IMR-90 (cell line): ENCODE measurements around the gene SLC22A4. TPM values are rescaled to one million over a fixed set of nuclear protein-coding genes. Genes with fewer than 3 reads are reported as not detected.

ENCODE experiments used
- ATAC-seq: fragments of 200-7000 bp; cut with Tn5 transposase; 2 replicates; pipeline ENCODE4 v1.9.1; 2020; ENCODE audit warnings: low read depth, mild to moderate bottlenecking, moderate library complexity
- BruUV-seq: library from RNA; stranded (reverse); fragments of 400-500 nt; replicated peaks from 2 replicates; lab custom pipeline; 2021; lab: Mats Ljungman, UMichigan
- CTCF ChIA-PET: fragments of 300-600 bp; formaldehyde crosslinking; extraction: SDS; loops from one replicate; lab custom pipeline; 2021; ENCODE audit warnings: antibody characterized with exemption; lab: Yijun Ruan, JAX
- POLR2A ChIA-PET: fragments of 300-600 bp; sonication (Branson Sonifier 250); formaldehyde crosslinking; loops from one replicate; lab custom pipeline; 2022; ENCODE audit warnings: antibody characterized with exemption; ENCODE audit not compliant: unreplicated experiment; lab: Charles Lee
- DNase-seq: peaks from one replicate; pipeline ENCODE4 v3.0.0; 2013
- H2AFZ ChIP-seq: replicated peaks from 2 replicates; pipeline ENCODE3; 2013; ENCODE audit warnings: low read length, mild to moderate bottlenecking; ENCODE audit not compliant: poor library complexity
- H2AK5ac ChIP-seq: 2 replicates; pipeline ENCODE4 v1.6.1; 2013; ENCODE audit warnings: low read depth, low read length, inconsistent platforms
- H2AK9ac ChIP-seq: replicated peaks from 2 replicates; pipeline ENCODE3; 2013; ENCODE audit warnings: mild to moderate bottlenecking, low read depth, low read length, moderate library complexity; ENCODE audit not compliant: poor library complexity
- H2BK120ac ChIP-seq: 2 replicates; pipeline ENCODE4 v1.6.1; 2013; ENCODE audit warnings: low read depth, low read length, inconsistent platforms
- H2BK15ac ChIP-seq: 3 replicates; pipeline ENCODE4 v1.6.1; 2013; ENCODE audit warnings: low read depth, low read length, inconsistent platforms
- H2BK20ac ChIP-seq: 2 replicates; pipeline ENCODE4 v1.6.1; 2013; ENCODE audit warnings: low read depth, mild to moderate bottlenecking, inconsistent platforms, low read length, moderate library complexity
- H2BK5ac ChIP-seq: 2 replicates; pipeline ENCODE4 v1.6.1; 2013; ENCODE audit warnings: mild to moderate bottlenecking, low read depth, low read length, inconsistent platforms; ENCODE audit not compliant: poor library complexity, severe bottlenecking
- H3K14ac ChIP-seq: replicated peaks from 2 replicates; pipeline ENCODE4 v1.6.1; 2013; ENCODE audit warnings: low read depth, low read length, inconsistent platforms
- H3K18ac ChIP-seq: 2 replicates; pipeline ENCODE4 v1.6.1; 2013; ENCODE audit warnings: low read depth, low read length, control low read depth
- H3K23ac ChIP-seq: 2 replicates; pipeline ENCODE4 v1.6.1; 2013; ENCODE audit warnings: low read depth, low read length, inconsistent platforms
- H3K27ac ChIP-seq: 2 replicates; pipeline ENCODE4 v1.5.1; 2013; ENCODE audit warnings: mild to moderate bottlenecking, control low read depth, low read length; ENCODE audit not compliant: insufficient read depth
- H3K27me3 ChIP-seq: 2 replicates; pipeline ENCODE4 v1.6.1; 2013; ENCODE audit warnings: low read length; ENCODE audit not compliant: control insufficient read depth, insufficient read depth
- H3K36me3 ChIP-seq: 2 replicates; pipeline ENCODE4 v1.6.1; 2013; ENCODE audit warnings: low read length, mixed read lengths; ENCODE audit not compliant: control insufficient read depth, insufficient read depth
- H3K4ac ChIP-seq: 2 replicates; pipeline ENCODE4 v1.6.1; 2013; ENCODE audit warnings: low read depth, low read length, inconsistent platforms
- H3K4me1 ChIP-seq: 2 replicates; pipeline ENCODE4 v1.6.1; 2013; ENCODE audit warnings: low read length, mixed read lengths; ENCODE audit not compliant: control insufficient read depth, insufficient read depth
- H3K4me2 ChIP-seq: 2 replicates; pipeline ENCODE4 v1.6.1; 2013; ENCODE audit warnings: low read depth, mild to moderate bottlenecking, control low read depth, low read length, moderate library complexity
- H3K4me3 ChIP-seq: 2 replicates; pipeline ENCODE4 v1.5.1; 2013; ENCODE audit warnings: low read depth, mild to moderate bottlenecking, control low read depth, low read length, moderate library complexity; ENCODE audit not compliant: insufficient read depth
- H3K56ac ChIP-seq: 2 replicates; pipeline ENCODE4 v1.6.1; 2013; ENCODE audit warnings: low read length, inconsistent platforms; ENCODE audit not compliant: insufficient read depth; ENCODE audit errors: extremely low read depth
- H3K79me1 ChIP-seq, 2 experiments: 2 replicates each; pipeline ENCODE4 v1.6.1; 2013; ENCODE audit warnings: low read length in 2 of 2, inconsistent platforms in 1 of 2, low read depth in 1 of 2
- H3K9ac ChIP-seq: 2 replicates; pipeline ENCODE4 v1.6.1; 2013; ENCODE audit warnings: low read depth, low read length, control low read depth
- H3K9me1 ChIP-seq: 2 replicates; pipeline ENCODE4 v1.6.1; 2013; ENCODE audit warnings: low read length, inconsistent platforms; ENCODE audit not compliant: insufficient read depth
- H3K9me3 ChIP-seq: 2 replicates; pipeline ENCODE4 v1.6.1; 2013; ENCODE audit warnings: low read length; ENCODE audit not compliant: control insufficient read depth, insufficient read depth
- H4K20me1 ChIP-seq: 2 replicates; pipeline ENCODE4 v1.6.1; 2013; ENCODE audit warnings: low read length, inconsistent platforms; ENCODE audit not compliant: insufficient read depth
- H4K5ac ChIP-seq: 2 replicates; pipeline ENCODE4 v1.6.1; 2013; ENCODE audit warnings: mild to moderate bottlenecking, low read depth, low read length, control low read depth
- H4K8ac ChIP-seq, 2 experiments: 2 replicates each; pipeline ENCODE4 v1.6.1; 2013; ENCODE audit warnings: low read depth in 2 of 2, low read length in 2 of 2, control low read depth in 1 of 2, inconsistent platforms in 1 of 2
- H4K91ac ChIP-seq: 2 replicates; pipeline ENCODE4 v1.6.1; 2013; ENCODE audit warnings: low read depth, low read length, inconsistent platforms; ENCODE audit not compliant: insufficient read depth
- RAD21 ChIP-seq: IDR thresholded peaks from 2 replicates; pipeline ENCODE4 v1.6.1; 2012; ENCODE audit warnings: low read length, improper control_type of control experiment
- WGBS, 2 experiments: methylation state at CpG; one replicate each; pipeline versions ENCODE4 v1.1.5 to v1.1.7; 2013; ENCODE audit warnings: missing lambda C conversion rate in 2 of 2; ENCODE audit not compliant: insufficient read length in 1 of 2; ENCODE audit errors: extremely low coverage in 2 of 2; 5-methylcytosine and 5-hydroxymethylcytosine counted together
- dilution Hi-C: fragments of 300-500 bp; cut with HindIII; formaldehyde crosslinking; loops from one replicate; pipeline ENCODE4 v1.14.3; 2018; ENCODE audit warnings: low sequenced_read_pairs; ENCODE audit not compliant: unreplicated experiment
- in situ Hi-C: fragments of 300-500 bp; cut with MboI; formaldehyde crosslinking; loops from 3 replicates; pipeline ENCODE4 v1.14.3; 2019; ENCODE audit warnings: low sequenced_read_pairs, inconsistent platforms, mixed read lengths
- intact Hi-C: fragments of 100-400 bp; cut with micrococcal nuclease; formaldehyde crosslinking; loops from 2 replicates; pipeline ENCODE4 v1.10.0; 2022
- polyA plus RNA-seq, 3 experiments: library from polyadenylated mRNA; depleted of rRNA; stranded (reverse); fragments of >200 nt; gene quantifications; 2 replicates each; pipeline ENCODE4 v1.2.3, GENCODE V29; 2012; ENCODE audit warnings: low replicate concordance in 1 of 3
- total RNA-seq: library from RNA; depleted of rRNA; stranded (reverse); fragments of >200 nt; gene quantifications from 2 replicates; pipeline ENCODE4 v1.2.3, GENCODE V29; 2012

SLC22A4 gene
- total and polyA plus RNA-seq, 2 of the 4 experiments (the other 2 are of a cell fraction): 2.6 to 3.2 TPM

- no TSS peak for BruUV-seq
- intact Hi-C loops: loop anchor here (5.0 kb wide), 1 partner anchor 216 kb away; no protein-coding TSS in a partner anchor
These were observed 3.2 kb upstream of the SLC22A4 start for GRCh38 chr5:132291026-132291425.

More at GRCh38 chr5:132291026-132291425, 3.2 kb upstream of the SLC22A4 start:
- Histone ChIP-seq H2BK120ac (no peak overlapping the region), H3K9ac (no peak overlapping the region), H3K36me3 (no peaks in the 10 kb centered on the region), H2AK5ac (no peak overlapping the region), H3K79me1 (peaks cover 8 to 24% of the 10 kb centered on the region in 2 experiments; a peak in 3 of 4 replicates), H4K5ac (no peak overlapping the region), H3K4ac (no peak overlapping the region), H3K4me3 (no peak overlapping the region), H2BK5ac (no peak overlapping the region), H3K18ac (no peak overlapping the region), H2BK15ac (no peak overlapping the region), H3K4me2 (no peak overlapping the region), H3K56ac (no peak overlapping the region), H3K27ac (no peak overlapping the region), H3K14ac (no peak overlapping the region), H3K23ac (no peak overlapping the region), H3K4me1 (peaks cover 9% of the 10 kb centered on the region), H2BK20ac (no peak overlapping the region), H4K20me1 (no peaks in the 10 kb centered on the region), H2AK9ac (no peak overlapping the region), H3K27me3 (no peaks in the 10 kb centered on the region), H4K91ac (no peak overlapping the region), H3K9me1 (peaks cover 6% of the 10 kb centered on the region; the same call in 1 of the 2 replicates), H4K8ac (no peak overlapping the region), H2AFZ (no peak overlapping the region), H3K9me3 (no peaks in the 10 kb centered on the region)
- dilution Hi-C loops (no loop called here), in situ Hi-C loops (no loop called here)
- TF ChIP-seq RAD21: no peak
- no CpG with 5 or more reads among the region's 2 CpGs for WGBS, 2 experiments
- ChIA-PET POLR2A (no interaction called here), CTCF (interaction anchor here (0.6 kb wide), 1 partner anchor 111 kb away, joined by 6 read pairs; no protein-coding TSS in a partner anchor)
- no peak for ATAC-seq
- no peak for DNase-seq
